NCI-H1048 (cell line): Measurements from ENCODE around the gene MRPL33.

ENCODE experiments used
- DNase-seq: peaks from one replicate; lab custom pipeline; 2025; lab: John Stamatoyannopoulos, UW

MRPL33 gene

GRCh38 chr2:27776696-27777095 is 5.2 kb downstream of the MRPL33 start:
- DNase-seq = no peak

GRCh38 chr2:27779417-27780055 is 8.0 kb downstream of the MRPL33 start:
- no peak for DNase-seq

GRCh38 chr2:27781496-27781895 is 10.0 kb downstream of the MRPL33 start:
- DNase-seq = no peak

- DNase-seq = no peak
These were observed 11.2 kb downstream of the MRPL33 start for GRCh38 chr2:27782701-27783100.

- no peak for DNase-seq
These were observed 19.3 kb downstream of the MRPL33 start for GRCh38 chr2:27790796-27791195.

GRCh38 chr2:27792759-27793158 is 21.2 kb downstream of the MRPL33 start:
- no peak for DNase-seq

- no peak for DNase-seq
These were observed 23.7 kb downstream of the MRPL33 start for GRCh38 chr2:27795093-27795834.

- no peak for DNase-seq
These were observed 24.4 kb downstream of the MRPL33 start for GRCh38 chr2:27795868-27796277.

- DNase-seq = no peak
These were observed 25.6 kb downstream of the MRPL33 start for GRCh38 chr2:27796791-27797765.

- DNase-seq = no peak
These were observed 26.3 kb downstream of the MRPL33 start for GRCh38 chr2:27797841-27798240.

GRCh38 chr2:27798486-27798885 is 27.0 kb downstream of the MRPL33 start:
- no peak for DNase-seq

- no peak for DNase-seq
These were observed 27.6 kb downstream of the MRPL33 start for GRCh38 chr2:27798948-27799645.

- no peak for DNase-seq
These were observed 28.1 kb downstream of the MRPL33 start for GRCh38 chr2:27799646-27800010.

GRCh38 chr2:27800856-27801255 is 29.3 kb downstream of the MRPL33 start:
- no peak for DNase-seq

GRCh38 chr2:27802547-27802946 is 31.0 kb downstream of the MRPL33 start:
- no peak for DNase-seq

GRCh38 chr2:27803046-27803445 is 31.5 kb downstream of the MRPL33 start:
- DNase-seq = no peak

GRCh38 chr2:27804146-27804545 is 32.6 kb downstream of the MRPL33 start:
- DNase-seq = no peak

GRCh38 chr2:27805180-27805579 is 33.7 kb downstream of the MRPL33 start:
- no peak for DNase-seq

- no peak for DNase-seq
These were observed 35.0 kb downstream of the MRPL33 start for GRCh38 chr2:27806311-27807059.

GRCh38 chr2:27807476-27807875 is 36.0 kb downstream of the MRPL33 start:
- no peak for DNase-seq

- no peak for DNase-seq
These were observed 36.9 kb downstream of the MRPL33 start for GRCh38 chr2:27808418-27808817.
